NCI-H748 (cell line): ENCODE results near the gene B4GALNT4.
"Not testable (repeated sequence)": the region's sequence is repeated elsewhere in the genome, so short reads cannot be mapped to it uniquely, and the experiment has no call there.

Source experiments
- DNase-seq: peaks from one replicate; lab custom pipeline; 2025; ENCODE audit not compliant: unreplicated experiment; lab: John Stamatoyannopoulos, UW

B4GALNT4 gene

GRCh38 chr11:334264-334994 is 34.9 kb upstream of the B4GALNT4 start:
- DNase-seq: peak; percentile 67

- no peak for DNase-seq
Observed at GRCh38 chr11:335779-336658, 33.3 kb upstream of the B4GALNT4 start.

- DNase-seq: no peak
Observed at GRCh38 chr11:336659-337198, 32.6 kb upstream of the B4GALNT4 start.

GRCh38 chr11:337711-338110 is 31.6 kb upstream of the B4GALNT4 start:
- no peak for DNase-seq

GRCh38 chr11:339963-340362 is 29.3 kb upstream of the B4GALNT4 start:
- DNase-seq: no peak

- no peak for DNase-seq
Observed at GRCh38 chr11:340539-341512, 28.5 kb upstream of the B4GALNT4 start.

DNA sequence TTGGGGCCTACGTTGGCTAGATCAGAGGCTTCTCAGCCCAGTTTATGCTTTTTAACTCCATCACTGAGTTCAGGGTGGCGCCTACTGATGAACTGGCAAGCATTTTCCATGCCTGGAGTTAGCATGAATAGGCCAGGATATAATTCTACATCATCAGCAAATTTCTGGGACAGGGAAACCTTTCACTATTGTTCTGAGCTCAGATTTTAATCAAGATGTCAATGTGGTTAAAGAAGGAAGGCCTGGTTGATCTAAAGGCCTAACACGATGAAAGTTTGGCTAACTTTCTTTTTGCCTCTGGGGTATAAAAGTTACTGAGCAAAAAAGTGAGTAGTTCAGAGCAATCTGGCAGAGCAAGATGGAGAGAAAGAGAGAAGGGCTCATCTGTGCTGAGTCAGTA is 27.0 kb upstream of the B4GALNT4 start:
- DNase-seq: no peak

- DNase-seq: no peak
Observed at GRCh38 chr11:344836-345578, 24.3 kb upstream of the B4GALNT4 start.

GRCh38 chr11:346529-346928 is 22.8 kb upstream of the B4GALNT4 start:
- no peak for DNase-seq

GRCh38 chr11:349270-349954 is 19.9 kb upstream of the B4GALNT4 start:
- not testable (repeated sequence) for DNase-seq

DNA sequence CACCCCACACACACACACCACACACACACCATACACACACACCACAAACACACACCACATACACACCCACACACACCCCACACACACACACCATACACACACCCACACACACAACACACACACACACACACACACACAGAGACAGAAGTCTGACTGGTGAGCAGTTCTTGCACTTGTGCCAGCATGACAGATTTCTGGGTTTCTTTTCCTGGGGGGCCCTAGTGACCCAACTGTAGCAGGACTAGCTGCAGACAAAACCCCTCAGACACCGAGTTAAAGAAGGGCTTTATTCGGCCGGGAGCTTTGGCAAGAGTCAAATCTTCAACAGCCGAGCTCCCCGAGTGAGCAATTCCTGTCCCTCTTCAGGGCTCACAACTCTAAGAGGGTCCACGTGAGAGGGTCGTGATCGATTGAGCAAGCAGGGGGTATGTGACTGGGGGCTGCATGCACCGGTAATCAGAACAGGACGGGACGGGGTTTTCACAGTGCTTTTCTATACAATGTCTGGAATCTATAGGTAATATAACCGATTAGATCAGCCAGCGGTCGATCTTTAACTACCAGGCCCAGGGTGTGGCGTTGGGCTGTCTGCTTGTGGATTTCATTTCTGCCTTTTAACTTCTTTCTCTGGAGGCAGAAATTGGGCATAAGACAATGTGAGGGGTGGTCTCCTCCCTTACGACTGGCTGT is 19.1 kb upstream of the B4GALNT4 start:
- not testable (repeated sequence) for DNase-seq

DNA sequence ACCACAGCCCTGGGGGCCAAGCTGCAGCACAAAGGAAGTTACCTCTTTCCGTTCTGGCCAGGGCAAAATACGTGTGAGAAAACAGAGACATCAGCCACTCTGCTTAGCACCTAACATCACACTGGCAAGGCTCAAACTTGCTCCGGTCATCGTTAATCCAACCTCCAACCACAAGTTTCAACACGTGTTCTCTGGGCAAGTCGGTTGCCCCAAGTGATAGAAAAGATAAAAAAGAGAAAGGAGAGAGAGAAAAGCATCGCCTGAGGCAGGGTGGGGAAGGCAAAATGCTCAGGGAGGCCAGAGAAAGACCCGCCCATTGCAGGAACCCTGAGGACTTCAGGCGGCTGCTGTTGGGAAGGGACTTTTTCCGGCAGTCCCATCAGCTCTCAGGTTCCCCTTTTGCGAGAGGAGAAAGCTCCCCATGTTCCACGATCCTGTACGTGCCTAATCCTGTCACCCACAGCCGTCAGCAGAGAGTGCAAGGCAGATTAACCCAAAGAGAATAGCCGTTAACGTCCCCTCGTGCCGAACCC is 18.5 kb upstream of the B4GALNT4 start:
- no peak for DNase-seq

DNA sequence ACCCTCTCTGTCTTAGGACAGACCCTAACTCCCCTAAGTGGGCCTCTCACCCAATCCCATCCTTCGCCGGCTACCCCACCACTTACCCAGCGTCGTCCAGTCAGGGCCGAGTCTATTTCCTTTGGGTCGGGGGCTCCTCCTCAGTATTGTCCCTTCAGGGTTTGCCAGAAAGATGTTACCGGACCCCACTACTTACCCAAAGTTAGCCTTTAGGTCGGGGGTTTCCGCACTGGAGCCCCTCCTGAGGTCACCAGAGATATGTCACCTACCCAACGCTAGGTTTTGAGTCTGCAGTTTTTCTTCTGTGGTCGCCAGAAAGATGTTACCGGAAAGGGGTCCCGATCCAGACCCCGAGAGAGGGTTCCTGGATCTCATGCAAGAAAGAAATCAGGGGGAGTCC is 17.9 kb upstream of the B4GALNT4 start:
- DNase-seq: no peak

DNA sequence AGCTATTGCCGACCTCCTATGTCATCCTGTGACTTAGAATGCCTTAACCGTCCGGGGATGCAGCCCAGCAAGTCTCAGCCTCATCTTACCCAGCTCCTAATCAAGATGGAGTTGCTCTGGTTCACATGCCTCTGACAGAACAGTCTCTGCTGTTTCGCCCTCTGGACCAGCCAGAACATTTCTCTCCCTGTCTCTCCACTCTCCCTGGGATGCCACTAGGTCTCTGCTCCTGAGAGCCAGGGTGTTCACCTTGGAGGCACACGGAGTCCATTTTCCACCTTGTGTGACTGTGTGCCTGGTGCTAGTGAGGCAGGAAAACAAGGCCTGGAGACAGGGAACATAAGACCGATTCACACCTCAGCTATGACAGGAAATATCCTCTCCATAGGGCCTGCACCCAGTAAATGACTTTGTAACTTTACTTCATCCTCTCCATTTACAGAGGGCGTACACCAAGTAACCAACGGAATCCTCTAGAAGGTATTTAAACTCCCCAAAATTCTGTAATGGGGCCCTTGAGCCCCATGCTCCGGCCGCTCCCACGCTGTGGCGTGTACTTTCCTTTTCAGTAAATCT is 16.8 kb upstream of the B4GALNT4 start:
- DNase-seq: no peak

GRCh38 chr11:353179-353873 is 16.0 kb upstream of the B4GALNT4 start:
- DNase-seq: no peak

DNA sequence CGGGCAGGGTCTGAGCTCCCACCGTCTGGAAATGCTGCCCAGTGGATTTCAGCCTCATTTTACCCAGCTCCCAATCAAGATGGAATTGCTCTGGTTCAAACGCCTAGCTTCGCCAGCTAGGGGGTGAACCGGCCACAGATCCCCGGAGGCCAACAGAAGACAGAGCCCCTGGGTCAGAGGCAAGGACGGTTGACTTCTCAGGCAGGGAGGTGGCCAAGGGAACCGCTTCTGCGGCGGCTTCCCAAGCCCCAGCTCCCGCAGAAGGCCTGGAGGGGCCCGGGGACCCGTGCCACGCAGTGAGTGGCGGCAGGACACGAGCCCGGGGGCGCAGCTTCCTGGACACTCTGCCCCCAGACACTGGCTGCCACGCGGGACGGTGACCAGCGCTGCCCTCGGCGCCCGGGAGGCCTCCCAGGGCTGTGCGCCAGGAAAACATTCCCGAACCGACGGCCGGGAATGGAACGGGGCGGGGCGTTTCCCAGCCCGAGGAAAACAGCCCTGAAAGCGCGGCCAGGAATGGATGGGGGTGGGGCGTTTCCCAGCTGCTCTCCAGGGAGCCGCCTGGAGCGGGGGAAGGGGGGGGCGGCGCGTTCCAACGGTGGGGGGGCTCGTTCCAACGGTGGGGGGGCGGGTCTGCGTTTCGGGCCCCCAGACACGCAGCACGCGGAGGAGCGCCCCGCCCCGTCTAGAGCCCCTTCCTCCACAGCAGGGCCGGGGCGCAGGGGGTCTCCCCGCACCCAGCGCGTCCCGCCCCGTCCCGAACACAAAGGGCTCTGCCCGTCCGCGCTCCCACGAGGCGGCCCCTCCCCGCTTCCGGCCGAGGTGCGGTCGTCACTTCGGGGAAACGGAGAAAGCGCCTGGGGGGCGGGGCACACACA is 13.5 kb upstream of the B4GALNT4 start:
- DNase-seq: peak; percentile 80

GRCh38 chr11:356610-357009 is 12.7 kb upstream of the B4GALNT4 start:
- no peak for DNase-seq
